GM21786 (cell line): ENCODE results near the gene SEZ6L.

Experiments used
- ATAC-seq: cut with Tn5 transposase; IDR thresholded peaks from one replicate; pipeline ENCODE4 v1.9.1; 2021; ENCODE audit not compliant: unreplicated experiment

The SEZ6L gene

GRCh38 chr22:26291940-26292666 is 122.8 kb downstream of the SEZ6L start:
- no peak for ATAC-seq

GRCh38 chr22:26292667-26292995 is 123.4 kb downstream of the SEZ6L start:
- no peak for ATAC-seq

GRCh38 chr22:26295563-26296126 is 126.4 kb downstream of the SEZ6L start:
- no peak for ATAC-seq

GRCh38 chr22:26298605-26299310 is 129.5 kb downstream of the SEZ6L start:
- no peak for ATAC-seq

- ATAC-seq: no peak
Observed at GRCh38 chr22:26302726-26303125, 133.5 kb downstream of the SEZ6L start.

- no peak for ATAC-seq
Observed at GRCh38 chr22:26303475-26303874, 134.2 kb downstream of the SEZ6L start.

GRCh38 chr22:26304730-26305129 is 135.5 kb downstream of the SEZ6L start:
- no peak for ATAC-seq

GRCh38 chr22:26308467-26308866 is 139.2 kb downstream of the SEZ6L start:
- ATAC-seq: no peak

GRCh38 chr22:26310616-26311015 is 141.4 kb downstream of the SEZ6L start:
- no peak for ATAC-seq

GRCh38 chr22:26313291-26313690 is 144.0 kb downstream of the SEZ6L start:
- no peak for ATAC-seq

- no peak for ATAC-seq
Observed at GRCh38 chr22:26314171-26314570, 144.9 kb downstream of the SEZ6L start.

- no peak for ATAC-seq
Observed at GRCh38 chr22:26314656-26315055, 145.4 kb downstream of the SEZ6L start.

GRCh38 chr22:26316732-26317285 is 147.5 kb downstream of the SEZ6L start:
- no peak for ATAC-seq

GRCh38 chr22:26318975-26319374 is 149.7 kb downstream of the SEZ6L start:
- ATAC-seq: no peak

GRCh38 chr22:26320447-26320846 is 151.2 kb downstream of the SEZ6L start:
- ATAC-seq: no peak

GRCh38 chr22:26321469-26321913 is 152.2 kb downstream of the SEZ6L start:
- ATAC-seq: no peak

- ATAC-seq: no peak
Observed at GRCh38 chr22:26322179-26322905, 153.1 kb downstream of the SEZ6L start.

GRCh38 chr22:26323013-26323412 is 153.8 kb downstream of the SEZ6L start:
- no peak for ATAC-seq

- no peak for ATAC-seq
Observed at GRCh38 chr22:26324150-26324549, 154.9 kb downstream of the SEZ6L start.

GRCh38 chr22:26325641-26326040 is 156.4 kb downstream of the SEZ6L start:
- no peak for ATAC-seq

GRCh38 chr22:26326803-26327202 is 157.5 kb downstream of the SEZ6L start:
- ATAC-seq: no peak
